ENCODE results near the gene ALOX12.
A peak's percentile ranks its signal among the peaks of the same experiment; 100 is the strongest.
"Not testable (repeated sequence)": the region's sequence is repeated elsewhere in the genome, so short reads cannot be mapped to it uniquely, and the experiment has no call there.

ALOX12 gene

DNA sequence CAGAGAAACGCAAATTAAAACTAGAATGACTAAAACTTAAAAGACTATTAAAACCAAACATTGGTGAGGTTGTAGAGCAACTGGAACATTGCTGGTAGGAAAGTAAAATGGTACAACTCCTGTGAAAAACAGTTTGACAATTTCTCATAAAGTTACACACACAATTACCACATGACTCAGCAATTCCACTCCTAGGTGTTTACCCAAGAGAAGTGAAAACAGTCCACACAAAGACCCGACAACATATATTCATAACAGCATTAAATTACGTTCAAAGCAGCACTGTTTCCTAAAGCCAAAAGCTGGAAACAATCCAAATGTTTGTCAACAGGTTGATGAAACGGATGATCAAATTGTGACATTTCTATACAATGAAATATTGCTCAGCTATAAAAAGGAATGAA is 26.5 kb upstream of the ALOX12 start:
- H3K4me2 ChIP-seq (ENCODE audit: low read depth, low read length): no peak overlapping the region
- no peak for TF ChIP-seq EZH2 (optimal IDR thresholded peaks at IDR 0.05; ENCODE audit: low read depth, low read length)
- TF ChIP-seq CTCF (IDR thresholded peaks at IDR 0.05; ENCODE audit: low read length): no peak
- no peak for TF ChIP-seq EZH2phosphoT487 (IDR thresholded peaks at IDR 0.05; ENCODE audit: low read length)
- DNase-seq: no peak

DNA sequence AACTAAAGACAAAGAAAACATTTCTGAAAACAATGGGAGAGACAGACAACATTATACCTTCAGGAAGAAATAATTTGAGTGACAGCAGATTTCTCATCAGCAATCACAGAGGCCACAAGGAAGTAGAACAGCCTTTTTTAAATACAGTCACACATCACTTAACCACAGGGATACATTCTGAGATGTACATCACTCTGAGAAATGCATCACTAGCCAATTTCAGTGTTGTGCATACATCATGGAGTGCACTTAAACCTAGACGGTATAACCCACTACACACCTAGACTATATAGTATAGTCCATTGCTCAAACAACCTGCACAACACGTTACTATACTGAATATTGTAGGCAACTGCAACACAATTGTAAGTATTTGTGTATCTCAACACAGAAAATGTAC is 24.9 kb upstream of the ALOX12 start:
- H3K27me3 ChIP-seq (replicated peaks; ENCODE audit: insufficient read depth, low read length): no peaks in the 10 kb centered on the region
- H3K27ac ChIP-seq (ENCODE audit: low read length): no peak overlapping the region
- no peak overlapping the region for H3K9ac ChIP-seq (ENCODE audit: low read length)
- no peaks in the 10 kb centered on the region for H3K9me3 ChIP-seq (replicated peaks; ENCODE audit: insufficient read depth, low read length)
- H4K20me1 ChIP-seq (ENCODE audit: insufficient read depth, low read length): no peaks in the 10 kb centered on the region
- H3K4me1 ChIP-seq (ENCODE audit: low read length): no peaks in the 10 kb centered on the region
- no peaks in the 10 kb centered on the region for H3K79me2 ChIP-seq (ENCODE audit: low read length)
- no peaks in the 10 kb centered on the region for H3F3A ChIP-seq (ENCODE audit: insufficient read depth, low read length)
- no peak for TF ChIP-seq EZH2phosphoT487 (IDR thresholded peaks at IDR 0.05; ENCODE audit: low read length)
- TF ChIP-seq CTCF (IDR thresholded peaks at IDR 0.05; ENCODE audit: low read length): no peak
- TF ChIP-seq EZH2 (optimal IDR thresholded peaks at IDR 0.05; ENCODE audit: low read depth, low read length): no peak
- H3K4me2 ChIP-seq (ENCODE audit: low read depth, low read length): no peak overlapping the region
- no peak for DNase-seq
- no peak overlapping the region for H2AFZ ChIP-seq (ENCODE audit: low read length)
- no peaks in the 10 kb centered on the region for H3K9me2 ChIP-seq (replicated peaks; ENCODE audit: insufficient read depth, low read length)
- no peaks in the 10 kb centered on the region for H3K36me3 ChIP-seq (replicated peaks; ENCODE audit: insufficient read depth, low read length)
- no peak overlapping the region for H3K4me3 ChIP-seq (ENCODE audit: low read length)

More for the DNA sequence above, 26.5 kb upstream of the ALOX12 start:
- H3K27ac ChIP-seq (ENCODE audit: low read length): no peak overlapping the region
- H3K4me3 ChIP-seq (ENCODE audit: low read length): no peak overlapping the region
- no peaks in the 10 kb centered on the region for H3K79me2 ChIP-seq (ENCODE audit: low read length)
- H3K9me2 ChIP-seq (replicated peaks; ENCODE audit: insufficient read depth, low read length): no peaks in the 10 kb centered on the region
- H3F3A ChIP-seq (ENCODE audit: insufficient read depth, low read length): no peaks in the 10 kb centered on the region
- no peak overlapping the region for H2AFZ ChIP-seq (ENCODE audit: low read length)
- no peaks in the 10 kb centered on the region for H3K4me1 ChIP-seq (ENCODE audit: low read length)
- H3K9me3 ChIP-seq (replicated peaks; ENCODE audit: insufficient read depth, low read length): no peaks in the 10 kb centered on the region
- no peaks in the 10 kb centered on the region for H3K36me3 ChIP-seq (replicated peaks; ENCODE audit: insufficient read depth, low read length)
- H3K27me3 ChIP-seq (replicated peaks; ENCODE audit: insufficient read depth, low read length): no peaks in the 10 kb centered on the region
- H3K9ac ChIP-seq (ENCODE audit: low read length): no peak overlapping the region
- H4K20me1 ChIP-seq (ENCODE audit: insufficient read depth, low read length): no peaks in the 10 kb centered on the region

DNA sequence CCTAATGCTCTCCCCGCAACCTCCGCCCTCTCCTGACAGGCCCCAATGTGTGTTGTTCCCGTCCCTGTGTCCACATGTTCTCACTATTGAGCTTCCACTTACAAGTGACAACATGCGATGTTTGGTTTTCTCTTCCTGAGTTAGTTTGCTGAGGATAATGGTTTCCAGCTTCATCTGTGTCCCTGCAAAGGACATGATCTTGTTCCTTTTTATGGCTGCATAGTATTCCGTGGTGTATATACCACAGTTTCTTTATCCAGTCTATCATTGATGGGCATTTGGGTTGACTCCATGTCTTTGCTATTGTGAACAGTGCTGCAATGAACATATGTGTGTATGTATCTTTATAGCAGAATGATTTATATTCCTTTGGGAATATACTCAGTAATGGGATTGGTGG is 16.4 kb upstream of the ALOX12 start:
- H3K27me3 ChIP-seq (replicated peaks; ENCODE audit: insufficient read depth, low read length); H3K27ac ChIP-seq (ENCODE audit: low read length); DNase-seq; H3K9ac ChIP-seq (ENCODE audit: low read length); H3F3A ChIP-seq (ENCODE audit: insufficient read depth, low read length); H3K4me3 ChIP-seq (ENCODE audit: low read length); H4K20me1 ChIP-seq (ENCODE audit: insufficient read depth, low read length); H3K79me2 ChIP-seq (ENCODE audit: low read length); H3K4me2 ChIP-seq (ENCODE audit: low read depth, low read length); H3K4me1 ChIP-seq (ENCODE audit: low read length); H3K36me3 ChIP-seq (replicated peaks; ENCODE audit: insufficient read depth, low read length); H3K9me3 ChIP-seq (replicated peaks; ENCODE audit: insufficient read depth, low read length); H3K9me2 ChIP-seq (replicated peaks; ENCODE audit: insufficient read depth, low read length); H2AFZ ChIP-seq (ENCODE audit: low read length): not testable (repeated sequence)

DNA sequence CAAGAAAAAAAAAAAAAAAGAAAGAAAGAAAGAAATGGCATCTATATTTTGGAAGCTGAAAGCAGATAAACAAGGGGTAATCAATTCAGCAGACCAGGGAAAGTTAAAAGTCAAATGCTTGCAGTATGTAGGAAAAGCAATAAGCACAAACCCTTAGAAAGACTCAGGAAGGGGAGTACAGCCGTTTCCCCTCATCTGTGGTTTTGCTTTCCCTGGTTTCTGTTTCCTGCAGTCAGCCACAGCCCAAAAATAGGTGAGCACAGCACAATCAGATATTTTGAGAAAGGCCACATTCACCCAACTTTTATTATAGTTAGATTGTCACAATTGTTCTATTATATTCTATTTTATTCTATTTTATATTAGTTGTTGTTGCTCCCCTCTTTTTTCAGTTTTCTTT is 14.4 kb upstream of the ALOX12 start:
- TF ChIP-seq EZH2phosphoT487 (IDR thresholded peaks at IDR 0.05; ENCODE audit: low read length) (no peak), CTCF (IDR thresholded peaks at IDR 0.05; ENCODE audit: low read length) (no peak), EZH2 (optimal IDR thresholded peaks at IDR 0.05; ENCODE audit: low read depth, low read length) (no peak)
- no peaks in the 10 kb centered on the region for H3K79me2 ChIP-seq (ENCODE audit: low read length)
- DNase-seq: peak; percentile 12

More for the DNA sequence above, 14.4 kb upstream of the ALOX12 start:
- Histone ChIP-seq H3K9me3 (replicated peaks; ENCODE audit: insufficient read depth, low read length) (no peaks in the 10 kb centered on the region), H3K27ac (ENCODE audit: low read length) (no peak overlapping the region), H3K9ac (ENCODE audit: low read length) (no peak overlapping the region), H3K9me2 (replicated peaks; ENCODE audit: insufficient read depth, low read length) (no peaks in the 10 kb centered on the region), H3K4me2 (ENCODE audit: low read depth, low read length) (0 out of 2 replicates have a peak overlapping the region, but pooled peaks have one; percentile 27), H2AFZ (ENCODE audit: low read length) (no peak overlapping the region), H3K27me3 (replicated peaks; ENCODE audit: insufficient read depth, low read length) (peaks cover 6% of the 10 kb centered on the region; the same call in 1 of the 2 replicates), H4K20me1 (ENCODE audit: insufficient read depth, low read length) (no peaks in the 10 kb centered on the region), H3K36me3 (replicated peaks; ENCODE audit: insufficient read depth, low read length) (no peaks in the 10 kb centered on the region), H3F3A (ENCODE audit: insufficient read depth, low read length) (no peaks in the 10 kb centered on the region), H3K4me3 (ENCODE audit: low read length) (no peak overlapping the region), H3K4me1 (ENCODE audit: low read length) (0 out of 2 replicates have a peak, but pooled peaks cover 4% of the 10 kb centered on the region)
